ENCODE data around the gene LEFTY1.

GRCh38 chr1:225860876-225861441, 28.0 kb downstream of the LEFTY1 start:
- no peak for TF ChIP-seq FOS (IDR thresholded peaks at IDR 0.05; ENCODE audit: borderline replicate concordance, insufficient read depth, low read length)
- no peak for TF ChIP-seq CTCF (IDR thresholded peaks at IDR 0.05; ENCODE audit: extremely low read depth in 1 of 2, insufficient read depth in 1 of 2, low read depth in 1 of 2, low read length in 2 of 2)
